Skeletal muscle satellite cell (primary cell): ENCODE data around the gene ARSI.

ENCODE experiments used
- H3K27me3 ChIP-seq: 2 replicates; pipeline ENCODE4 v1.7.0; 2013; ENCODE audit warnings: low read length; ENCODE audit not compliant: control insufficient read depth, insufficient read depth
- H3K36me3 ChIP-seq: 2 replicates; pipeline ENCODE4 v1.7.0; 2013; ENCODE audit warnings: mild to moderate bottlenecking, control low read depth, low read length; ENCODE audit not compliant: insufficient read depth
- H3K4me1 ChIP-seq: 2 replicates; pipeline ENCODE4 v1.7.0; 2013; ENCODE audit warnings: low read length; ENCODE audit not compliant: control insufficient read depth, insufficient read depth
- H3K4me2 ChIP-seq: 2 replicates; pipeline ENCODE4 v1.7.0; 2013; ENCODE audit warnings: mild to moderate bottlenecking, low read length
- H3K4me3 ChIP-seq: 2 replicates; pipeline ENCODE4 v1.7.0; 2013; ENCODE audit warnings: low read length
- H3K9ac ChIP-seq: 2 replicates; pipeline ENCODE4 v1.7.0; 2013; ENCODE audit warnings: mild to moderate bottlenecking, low read depth, low read length, moderate library complexity
- H3K9me3 ChIP-seq: replicated peaks from 2 replicates; pipeline ENCODE4 v1.7.0; 2013; ENCODE audit warnings: mild to moderate bottlenecking, control low read depth, low read length

The ARSI gene

DNA sequence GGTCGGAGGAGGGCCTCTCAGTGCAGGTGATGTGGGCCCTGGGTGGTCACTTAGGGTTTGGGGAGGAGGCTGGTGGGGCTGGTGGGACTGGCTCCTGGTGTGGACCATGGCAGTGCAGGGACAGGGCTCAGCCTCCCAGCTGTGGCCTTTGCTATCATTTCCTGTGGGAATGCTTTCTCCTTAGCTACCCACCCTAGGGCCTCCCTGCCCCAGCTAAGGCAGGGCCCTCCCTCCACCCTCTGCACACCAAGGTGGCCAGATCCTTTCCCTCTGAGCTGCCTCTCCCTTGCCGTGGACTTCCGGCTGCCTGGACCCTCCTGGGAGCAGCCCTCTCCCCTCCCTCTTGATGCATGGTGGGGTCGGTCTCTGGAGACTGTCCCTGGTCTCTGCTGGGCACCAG, 22.7 kb upstream of the ARSI start:
- Histone ChIP-seq H3K9me3 (no peaks in the 10 kb centered on the region), H3K4me2 (no peak overlapping the region), H3K4me1 (peaks cover 8% of the 10 kb centered on the region), H3K36me3 (no peaks in the 10 kb centered on the region), H3K27me3 (no peaks in the 10 kb centered on the region), H3K4me3 (no peak overlapping the region), H3K9ac (no peak overlapping the region)

- Histone ChIP-seq H3K4me3 (no peak overlapping the region), H3K9me3 (no peaks in the 10 kb centered on the region), H3K4me2 (no peak overlapping the region), H3K27me3 (no peaks in the 10 kb centered on the region), H3K4me1 (peaks cover 24% of the 10 kb centered on the region), H3K36me3 (no peaks in the 10 kb centered on the region), H3K9ac (no peak overlapping the region)
These were observed 21.1 kb upstream of the ARSI start for GRCh38 chr5:150323819-150324218.

- Histone ChIP-seq H3K27me3 (no peaks in the 10 kb centered on the region), H3K4me2 (no peak overlapping the region), H3K9me3 (no peaks in the 10 kb centered on the region), H3K4me3 (no peak overlapping the region), H3K4me1 (peaks cover 31% of the 10 kb centered on the region), H3K36me3 (no peaks in the 10 kb centered on the region), H3K9ac (no peak overlapping the region)
These were observed 20.4 kb upstream of the ARSI start for GRCh38 chr5:150323092-150323491.

- Histone ChIP-seq H3K4me1 (peaks cover 40% of the 10 kb centered on the region), H3K27me3 (no peaks in the 10 kb centered on the region), H3K4me2 (no peak overlapping the region), H3K9ac (no peak overlapping the region), H3K36me3 (no peaks in the 10 kb centered on the region), H3K9me3 (no peaks in the 10 kb centered on the region), H3K4me3 (no peak overlapping the region)
These were observed 19.5 kb upstream of the ARSI start for GRCh38 chr5:150322202-150322601.

DNA sequence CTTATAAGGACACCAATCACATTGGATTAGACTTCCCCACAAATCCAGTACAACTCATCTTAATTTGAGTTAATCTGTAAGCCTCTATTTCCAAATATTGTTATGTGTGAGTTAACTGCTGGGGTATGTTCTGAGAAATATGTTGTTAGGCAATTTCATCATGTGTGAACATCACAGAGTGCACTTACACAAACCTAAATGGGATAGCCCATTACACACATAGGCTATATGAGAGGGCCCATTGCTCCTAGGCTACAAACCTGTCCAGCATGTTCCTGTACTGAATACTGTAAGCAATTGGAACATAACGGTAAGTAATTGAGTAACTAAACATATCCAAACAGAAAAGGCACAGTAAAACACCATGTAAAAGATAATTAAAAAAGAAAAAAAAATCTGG, 19.1 kb upstream of the ARSI start:
- H3K4me2 ChIP-seq: no peak overlapping the region
- no peak overlapping the region for H3K4me3 ChIP-seq
- H3K9me3 ChIP-seq: no peaks in the 10 kb centered on the region
- no peaks in the 10 kb centered on the region for H3K36me3 ChIP-seq
- no peak overlapping the region for H3K9ac ChIP-seq
- peaks cover 44% of the 10 kb centered on the region for H3K4me1 ChIP-seq
- H3K27me3 ChIP-seq: no peaks in the 10 kb centered on the region

- H3K4me1 ChIP-seq: peaks cover 48% of the 10 kb centered on the region
- H3K27me3 ChIP-seq: no peaks in the 10 kb centered on the region
- H3K4me2 ChIP-seq: no peak overlapping the region
- H3K9ac ChIP-seq: no peak overlapping the region
- no peaks in the 10 kb centered on the region for H3K36me3 ChIP-seq
- no peak overlapping the region for H3K4me3 ChIP-seq
- H3K9me3 ChIP-seq: no peaks in the 10 kb centered on the region
These were observed 18.5 kb upstream of the ARSI start for GRCh38 chr5:150321211-150321610.

DNA sequence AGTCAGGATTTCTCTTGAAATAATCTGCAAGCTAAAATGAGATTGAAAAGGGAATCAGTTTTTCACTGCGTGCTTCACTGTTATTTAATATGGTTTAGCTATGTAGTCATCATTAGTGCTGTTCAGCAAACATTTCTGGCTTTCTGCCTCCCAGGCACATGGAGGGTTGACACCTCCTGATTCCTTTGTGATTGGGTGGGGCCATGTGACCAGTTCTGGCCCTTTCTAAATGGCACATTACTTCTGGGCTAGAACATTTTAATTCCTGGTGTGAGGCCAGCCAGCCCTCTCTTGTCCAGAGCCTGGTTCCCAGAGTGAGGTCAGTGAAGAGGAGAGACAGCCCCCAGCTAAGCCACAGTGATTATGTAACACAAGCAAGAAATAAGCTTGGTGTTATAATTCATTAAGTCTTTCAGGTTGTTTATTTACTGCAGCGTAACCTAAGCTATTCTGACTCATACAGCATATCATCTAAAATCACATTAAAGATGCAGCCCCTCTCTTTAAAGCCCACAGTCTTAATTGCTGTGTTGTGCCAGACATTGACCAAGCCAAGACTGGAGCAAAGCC, 17.4 kb upstream of the ARSI start:
- Histone ChIP-seq H3K4me1 (peaks cover 48% of the 10 kb centered on the region), H3K27me3 (no peaks in the 10 kb centered on the region), H3K9ac (peak overlapping the region; percentile 3), H3K4me2 (no peak overlapping the region), H3K4me3 (no peak overlapping the region), H3K9me3 (no peaks in the 10 kb centered on the region), H3K36me3 (no peaks in the 10 kb centered on the region)

GRCh38 chr5:150319484-150319790, 16.7 kb upstream of the ARSI start:
- no peaks in the 10 kb centered on the region for H3K27me3 ChIP-seq
- H3K9ac ChIP-seq: peak overlapping the region; percentile 3
- H3K4me1 ChIP-seq: peaks cover 48% of the 10 kb centered on the region
- H3K36me3 ChIP-seq: no peaks in the 10 kb centered on the region
- H3K4me3 ChIP-seq: no peak overlapping the region
- no peaks in the 10 kb centered on the region for H3K9me3 ChIP-seq
- no peak overlapping the region for H3K4me2 ChIP-seq

- peaks cover 53% of the 10 kb centered on the region for H3K4me1 ChIP-seq
- no peak overlapping the region for H3K4me3 ChIP-seq
- no peak overlapping the region for H3K9ac ChIP-seq
- H3K27me3 ChIP-seq: no peaks in the 10 kb centered on the region
- H3K36me3 ChIP-seq: no peaks in the 10 kb centered on the region
- no peaks in the 10 kb centered on the region for H3K9me3 ChIP-seq
- no peak overlapping the region for H3K4me2 ChIP-seq
These were observed 16.1 kb upstream of the ARSI start for GRCh38 chr5:150318613-150319483.

- no peaks in the 10 kb centered on the region for H3K27me3 ChIP-seq
- H3K9ac ChIP-seq: peak overlapping the region; percentile 59
- H3K4me1 ChIP-seq: peaks cover 55% of the 10 kb centered on the region
- no peaks in the 10 kb centered on the region for H3K9me3 ChIP-seq
- peak overlapping the region; percentile 17 for H3K4me3 ChIP-seq
- peak overlapping the region; percentile 48 for H3K4me2 ChIP-seq
- H3K36me3 ChIP-seq: no peaks in the 10 kb centered on the region
These were observed 14.6 kb upstream of the ARSI start for GRCh38 chr5:150317048-150318003.

- Histone ChIP-seq H3K27me3 (no peaks in the 10 kb centered on the region), H3K4me2 (no peak overlapping the region), H3K36me3 (no peaks in the 10 kb centered on the region), H3K4me3 (no peak overlapping the region), H3K9ac (peak overlapping the region; percentile 32), H3K4me1 (peaks cover 54% of the 10 kb centered on the region), H3K9me3 (no peaks in the 10 kb centered on the region)
These were observed 13.6 kb upstream of the ARSI start for GRCh38 chr5:150316320-150316719.
